NCI-H524 treated with DMSO at 0.1 percent for 48 hours (cell line): Measurements from ENCODE around the gene RWDD4.

Source experiments
- DNase-seq: peaks from one replicate; lab custom pipeline; 2025; lab: John Stamatoyannopoulos, UW

RWDD4 gene

DNA sequence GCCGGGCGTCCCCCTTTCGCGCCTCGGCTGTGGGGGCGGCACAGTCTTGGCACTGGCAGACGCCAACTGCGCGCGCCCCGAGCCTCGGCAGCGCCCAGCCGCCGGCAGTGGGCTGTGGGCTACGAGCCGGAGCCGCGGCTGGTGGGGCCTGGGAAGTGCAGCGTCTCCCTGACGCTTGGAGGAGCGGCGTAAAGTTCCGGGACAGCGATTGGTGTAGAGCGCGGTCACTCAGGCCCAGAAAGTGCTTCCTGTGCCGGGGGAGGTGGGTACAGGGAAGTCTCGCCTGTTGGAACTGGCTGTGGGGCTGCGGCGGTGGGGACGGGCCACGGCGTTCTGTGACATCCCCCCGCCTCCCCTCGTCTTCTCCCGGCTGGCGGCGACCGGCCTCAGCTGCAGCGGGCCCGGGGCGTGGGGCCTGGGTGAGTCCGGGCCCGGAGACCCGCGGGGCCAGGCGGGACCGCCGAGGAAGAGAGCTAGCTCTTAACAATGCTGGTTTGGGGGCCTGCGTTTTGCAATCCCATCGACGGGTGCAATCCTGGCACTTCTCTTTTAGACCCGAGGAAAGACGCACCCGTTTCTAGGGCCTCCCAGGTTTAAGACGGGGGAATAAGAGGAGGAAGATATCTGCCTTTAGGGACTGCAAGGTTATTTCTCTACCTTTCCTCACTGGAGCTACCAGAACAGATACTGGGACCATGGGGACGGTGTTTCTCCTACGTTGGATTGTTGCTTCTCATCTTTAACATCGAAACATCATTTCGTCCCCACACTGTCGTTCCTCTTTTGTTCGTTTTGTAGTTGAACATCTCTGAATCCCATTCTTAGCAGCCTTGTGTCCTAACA lies at the start of gene RWDD4, which contains the start of gene TRAPPC11:
Gene RWDD4 (minus strand): TSS at position 157 of the 843 bp plus-strand sequence. CDS start 233 bp downstream, outside the sequence.
Gene TRAPPC11 (plus strand): TSS at position 265 of the 843 bp plus-strand sequence. CDS start 4,575 bp downstream, outside the sequence.
- DNase-seq: peak; percentile 71

GRCh38 chr4:183702492-183702891 lies 43.5 kb upstream of the RWDD4 start:
- DNase-seq: no peak

- DNase-seq: no peak
Measured at GRCh38 chr4:183700407-183700806, 41.4 kb upstream of the RWDD4 start.

GRCh38 chr4:183698909-183699308 lies 39.9 kb upstream of the RWDD4 start:
- DNase-seq: no peak

- no peak for DNase-seq
Measured at GRCh38 chr4:183691897-183692296, 32.9 kb upstream of the RWDD4 start.

DNA sequence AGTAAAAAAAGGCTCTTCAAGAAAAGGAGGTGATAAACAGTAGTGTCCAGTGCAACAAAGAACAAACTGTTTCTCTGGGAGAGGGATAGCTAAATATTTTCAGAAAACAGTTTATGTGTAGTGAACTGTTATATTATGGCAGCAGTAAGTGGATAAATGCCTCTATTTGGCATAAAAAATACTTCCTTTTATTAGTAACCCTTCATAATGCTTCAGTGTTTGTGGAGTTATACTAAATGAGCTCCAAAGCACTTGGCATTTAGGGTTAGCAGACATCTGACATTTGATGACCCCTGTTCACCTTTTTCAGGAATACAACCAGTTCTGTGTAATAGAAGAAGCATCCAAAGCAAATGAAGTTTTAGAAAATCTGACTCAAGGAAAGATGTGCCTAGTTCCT lies 32.0 kb upstream of the RWDD4 start:
- DNase-seq: no peak

DNA sequence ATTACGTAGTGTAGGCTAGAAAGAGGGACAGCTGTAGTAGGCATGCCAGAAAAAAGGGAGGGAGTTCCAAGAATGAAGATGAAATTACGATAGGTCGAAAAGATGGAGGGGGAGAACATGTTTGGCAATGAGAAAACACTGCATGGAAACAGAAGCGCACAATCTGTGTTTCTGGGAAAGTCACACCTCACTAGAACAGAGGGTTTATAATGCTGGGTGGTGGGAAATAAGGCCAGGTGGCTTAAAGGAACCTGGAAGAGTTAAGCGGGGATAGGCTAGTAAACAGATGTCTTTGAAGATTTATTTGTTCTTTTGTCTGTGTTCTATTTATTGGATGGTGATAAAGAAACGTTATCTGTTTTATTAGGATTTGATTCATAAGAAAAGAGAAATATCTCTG lies 29.2 kb upstream of the RWDD4 start:
- no peak for DNase-seq

GRCh38 chr4:183686461-183686860 lies 27.5 kb upstream of the RWDD4 start:
- no peak for DNase-seq

DNA sequence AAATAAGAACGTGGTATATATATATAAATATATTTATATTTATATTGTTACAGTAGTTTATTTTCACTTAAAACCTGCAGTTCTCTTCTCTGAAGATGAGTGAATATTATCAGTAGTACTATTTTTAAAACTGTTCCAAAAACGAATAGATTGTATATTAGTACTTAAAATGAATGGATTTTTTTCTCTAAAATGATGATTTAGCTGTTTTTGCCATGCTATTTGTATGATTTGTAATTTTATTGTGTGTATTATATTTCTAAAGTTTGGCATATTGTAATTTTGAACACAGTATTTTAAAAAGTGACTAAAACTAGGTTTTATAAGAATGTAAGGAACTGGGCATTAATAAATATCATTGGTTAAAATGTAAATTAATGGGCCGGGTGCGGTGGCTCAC lies 22.1 kb upstream of the RWDD4 start:
- DNase-seq: no peak

DNA sequence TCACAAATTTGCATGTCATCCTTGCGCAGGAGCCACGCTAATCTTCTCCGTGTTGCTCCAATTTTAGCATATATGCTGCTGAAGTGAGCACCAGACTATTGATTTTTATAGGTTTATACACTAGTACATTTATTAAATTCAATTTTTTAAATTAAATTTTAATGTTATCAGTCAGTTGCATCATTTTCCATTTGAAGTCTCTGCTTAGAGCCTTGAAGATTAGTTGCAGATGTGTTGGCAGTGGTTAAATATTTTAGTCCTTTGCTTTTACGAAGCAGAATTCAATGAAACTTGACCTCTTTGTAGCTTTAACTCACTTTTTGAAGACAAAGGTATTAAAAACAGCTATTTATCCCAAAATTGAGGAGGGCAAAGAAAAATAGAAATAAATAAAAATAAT lies 16.6 kb upstream of the RWDD4 start:
- no peak for DNase-seq

- DNase-seq: no peak
Measured at GRCh38 chr4:183674153-183674552, 15.2 kb upstream of the RWDD4 start.

DNA sequence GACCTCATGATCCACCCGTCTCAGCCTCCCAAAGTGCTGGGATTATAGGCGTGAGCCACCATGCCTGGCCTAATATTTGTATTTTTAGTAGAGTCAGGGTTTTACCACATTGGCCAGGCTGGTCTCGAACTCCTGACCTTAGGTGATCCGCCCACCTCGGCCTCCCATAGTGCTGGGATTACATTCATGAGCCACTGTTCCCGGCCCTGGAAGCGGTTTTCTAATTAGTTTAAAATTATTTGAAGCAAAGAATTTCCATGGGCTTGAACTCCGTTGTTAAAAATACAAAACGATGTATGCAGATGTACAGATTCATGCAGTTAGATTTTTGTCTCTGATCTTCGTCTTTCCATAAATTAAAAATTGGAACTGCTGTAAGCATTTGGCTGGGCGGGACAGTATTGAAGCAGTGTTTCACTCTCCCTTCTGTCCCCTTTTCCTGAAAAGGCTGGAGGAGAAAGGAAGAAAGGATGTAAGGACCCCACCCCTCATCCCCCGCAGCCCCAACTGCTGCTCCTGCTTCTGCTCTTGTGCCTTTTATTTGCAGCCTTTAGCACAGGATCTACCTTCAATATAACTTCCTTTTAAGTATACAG lies 12.1 kb upstream of the RWDD4 start:
- DNase-seq: no peak

GRCh38 chr4:183670251-183670650 lies 11.3 kb upstream of the RWDD4 start:
- no peak for DNase-seq

- no peak for DNase-seq
Measured at GRCh38 chr4:183666088-183666487, 7.1 kb upstream of the RWDD4 start.

DNA sequence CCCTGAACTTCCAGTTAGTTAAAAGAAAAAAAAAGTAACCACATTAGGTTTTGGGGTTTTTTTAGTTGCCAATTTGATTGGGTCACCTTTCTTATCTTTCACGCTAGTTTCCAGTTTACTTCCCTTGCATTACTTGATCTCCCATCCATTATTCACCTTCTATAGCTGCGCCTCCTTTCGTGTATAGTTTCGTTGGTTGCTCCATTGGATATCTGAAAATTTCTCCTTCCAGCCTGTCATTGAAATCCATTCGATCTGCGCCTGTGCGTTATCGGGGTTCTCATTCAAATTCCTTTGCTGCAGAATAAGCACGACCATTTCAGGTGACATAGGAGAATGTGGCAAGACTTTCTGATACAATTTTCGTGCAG lies 872 bp upstream of the RWDD4 start:
- no peak for DNase-seq

DNA sequence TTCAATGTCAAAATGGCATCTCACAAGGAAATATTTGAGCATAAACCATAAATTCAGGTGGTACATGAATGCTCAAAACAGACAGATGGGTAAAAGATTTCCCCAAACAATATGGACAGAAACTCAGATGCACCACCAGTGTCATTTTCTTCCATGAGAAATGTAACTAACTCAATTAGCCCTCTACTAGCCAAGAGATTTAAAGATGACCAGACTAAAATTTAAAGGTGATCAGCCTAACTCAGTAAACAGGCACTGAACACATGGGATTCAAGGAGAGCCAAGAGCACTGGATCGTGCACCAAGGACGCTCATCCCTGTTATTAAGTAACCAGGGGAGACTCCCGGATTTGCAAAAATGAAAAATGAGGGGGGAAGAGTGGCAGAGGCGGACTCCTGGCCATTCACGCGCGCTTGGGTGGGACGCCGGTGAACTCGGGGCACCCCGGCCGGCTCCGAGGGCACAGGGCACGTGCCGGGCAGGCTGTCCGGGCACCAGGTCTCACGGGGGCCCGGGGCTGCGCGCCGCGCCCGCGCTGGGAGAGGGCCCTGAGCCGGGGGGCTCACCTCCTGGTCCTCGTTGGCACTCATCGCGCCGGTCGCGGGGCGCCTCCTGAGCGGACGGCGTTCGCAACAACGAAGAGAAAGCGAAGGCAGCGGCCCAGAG lies 490 bp downstream of the RWDD4 start:
- no peak for DNase-seq

- DNase-seq: no peak
Measured at GRCh38 chr4:183657564-183657963, 1.4 kb downstream of the RWDD4 start.

DNA sequence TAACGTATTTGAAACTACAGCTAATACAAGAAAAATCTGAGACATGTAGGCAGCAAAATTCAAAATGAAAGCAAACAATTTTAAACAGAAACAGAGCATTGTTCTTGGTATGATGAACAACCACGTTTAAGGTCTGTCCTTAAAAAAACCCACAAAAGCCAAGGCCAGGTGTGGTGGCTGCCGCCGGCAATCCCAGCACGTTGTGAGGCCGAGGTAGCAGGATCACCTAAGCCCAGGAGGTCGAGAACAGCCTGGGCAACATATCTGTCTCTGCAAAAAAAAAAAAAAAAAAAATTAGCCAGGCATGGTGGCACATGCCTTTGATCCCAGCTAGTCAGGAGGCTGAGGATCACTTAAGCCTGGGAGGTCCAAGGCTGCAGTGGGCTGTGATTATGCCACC lies 13.7 kb downstream of the RWDD4 start:
- DNase-seq: no peak

- no peak for DNase-seq
Measured at GRCh38 chr4:183639291-183639690, 19.7 kb downstream of the RWDD4 start.

GRCh38 chr4:183638436-183638835 lies 20.5 kb downstream of the RWDD4 start:
- DNase-seq: no peak

DNA sequence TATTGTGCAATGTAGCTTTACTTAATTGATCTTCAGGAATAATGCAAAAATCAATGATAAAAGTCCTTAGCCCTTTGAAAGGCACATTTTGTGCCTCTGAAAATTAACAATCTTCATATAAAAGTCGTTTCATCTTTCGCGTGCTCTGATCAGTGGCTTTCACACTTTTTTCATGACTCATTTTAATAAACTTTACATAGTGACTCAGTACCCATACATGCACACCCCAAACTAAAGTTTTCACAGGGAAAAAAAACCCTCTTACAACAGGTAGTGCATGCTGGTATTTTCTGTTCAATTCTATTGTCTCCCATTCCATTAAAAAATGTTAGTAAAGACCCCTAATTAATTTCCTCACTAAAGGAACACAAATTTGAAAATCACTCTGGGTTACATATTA lies 21.5 kb downstream of the RWDD4 start:
- DNase-seq: no peak

- DNase-seq: no peak
Measured at GRCh38 chr4:183636923-183637322, 22.1 kb downstream of the RWDD4 start.

GRCh38 chr4:183636503-183636902 lies 22.5 kb downstream of the RWDD4 start:
- DNase-seq: peak; percentile 3
